GM18505 (cell line): ENCODE results near the gene TRIM71.
"Not testable (repeated sequence)": the region's sequence is repeated elsewhere in the genome, so short reads cannot be mapped to it uniquely, and the experiment has no call there.

Source experiments
- ATAC-seq: cut with Tn5 transposase; IDR thresholded peaks from one replicate; pipeline ENCODE4 v1.9.1; 2021; ENCODE audit not compliant: unreplicated experiment
- POLR2A ChIP-seq: IDR thresholded peaks from 4 replicates; pipeline ENCODE4 v1.6.1; 2011; ENCODE audit warnings: borderline replicate concordance; ENCODE audit not compliant: insufficient read depth, insufficient read length; ENCODE audit errors: extremely low read depth

TRIM71 gene

GRCh38 chr3:32909999-32910398 is 92.2 kb downstream of the TRIM71 start:
- no peak for ATAC-seq
- no peak for TF ChIP-seq POLR2A

- TF ChIP-seq POLR2A, result no peak
Measured at GRCh38 chr3:32910954-32911353, 93.2 kb downstream of the TRIM71 start.

GRCh38 chr3:32912046-32912445 is 94.2 kb downstream of the TRIM71 start:
- no peak for ATAC-seq
- TF ChIP-seq POLR2A, result no peak

More at GRCh38 chr3:32910954-32911353, 93.2 kb downstream of the TRIM71 start:
- ATAC-seq, result no peak

GRCh38 chr3:32913790-32914446 is 96.1 kb downstream of the TRIM71 start:
- no peak for ATAC-seq
- no peak for TF ChIP-seq POLR2A

- no peak for TF ChIP-seq POLR2A
- no peak for ATAC-seq
Measured at GRCh38 chr3:32919920-32920319, 102.1 kb downstream of the TRIM71 start.

GRCh38 chr3:32922078-32922477 is 104.3 kb downstream of the TRIM71 start:
- no peak for ATAC-seq
- no peak for TF ChIP-seq POLR2A

- TF ChIP-seq POLR2A, result no peak
Measured at GRCh38 chr3:32930161-32930560, 112.4 kb downstream of the TRIM71 start.

GRCh38 chr3:32931273-32931672 is 113.5 kb downstream of the TRIM71 start:
- ATAC-seq, result not testable (repeated sequence)

More at GRCh38 chr3:32930161-32930560, 112.4 kb downstream of the TRIM71 start:
- no peak for ATAC-seq

GRCh38 chr3:32934150-32934742 is 116.4 kb downstream of the TRIM71 start:
- no peak for TF ChIP-seq POLR2A
- no peak for ATAC-seq

- TF ChIP-seq POLR2A, result no peak
- no peak for ATAC-seq
Measured at GRCh38 chr3:32937331-32937730, 119.5 kb downstream of the TRIM71 start.

GRCh38 chr3:32939531-32940284 is 121.9 kb downstream of the TRIM71 start:
- ATAC-seq, result not testable (repeated sequence)

- TF ChIP-seq POLR2A, result no peak
Measured at GRCh38 chr3:32940726-32941125, 122.9 kb downstream of the TRIM71 start.

GRCh38 chr3:32945136-32945535 is 127.3 kb downstream of the TRIM71 start:
- no peak for ATAC-seq
- TF ChIP-seq POLR2A, result no peak

More at GRCh38 chr3:32940726-32941125, 122.9 kb downstream of the TRIM71 start:
- ATAC-seq, result no peak

- not testable (repeated sequence) for ATAC-seq
Measured at GRCh38 chr3:32945598-32945997, 127.8 kb downstream of the TRIM71 start.
